ENCODE results near the gene PCSK7. TPM values are rescaled to one million over a fixed set of nuclear protein-coding genes. Genes with fewer than 3 reads are reported as not detected.

Gene PCSK7
- total RNA-seq, 5 donors from 2014 or later (not counting 1 experiment from before 2014, with no cell fraction given) = 300 to 368 (median 336) TPM

DNA sequence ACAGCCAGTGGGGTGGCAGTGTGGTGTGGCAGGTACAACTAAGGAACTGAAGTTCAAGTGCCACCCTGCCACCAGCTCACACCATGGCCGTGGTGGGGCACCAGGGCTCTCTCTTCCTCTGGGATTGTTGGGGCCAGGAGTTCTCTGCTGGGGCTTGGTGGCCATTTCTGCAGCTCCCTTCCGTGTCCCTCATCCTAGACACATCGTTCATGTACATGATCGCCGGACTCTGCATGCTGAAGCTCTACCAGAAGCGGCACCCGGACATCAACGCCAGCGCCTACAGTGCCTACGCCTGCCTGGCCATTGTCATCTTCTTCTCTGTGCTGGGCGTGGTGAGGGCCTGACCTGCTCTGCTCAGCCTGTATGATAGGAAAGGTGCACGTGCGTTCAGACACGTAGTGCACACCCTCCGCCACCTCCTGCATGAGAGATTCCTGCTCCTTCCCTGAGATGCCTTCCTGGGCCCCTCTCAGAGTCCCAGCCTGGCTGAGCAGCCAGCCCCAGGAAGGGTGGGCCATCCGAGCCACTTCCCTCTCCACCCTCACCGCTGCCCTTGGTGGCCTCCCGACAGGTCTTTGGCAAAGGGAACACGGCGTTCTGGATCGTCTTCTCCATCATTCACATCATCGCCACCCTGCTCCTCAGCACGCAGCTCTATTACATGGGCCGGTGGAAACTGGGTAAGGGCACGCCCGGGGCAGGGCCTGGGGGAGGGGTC, 40.0 kb downstream of the PCSK7 start:
- peaks cover 0 to 11% (median 7%) of the 10 kb centered on the region in 3 donors for H3K4me1 Mint-ChIP-seq
- Histone ChIP-seq H3K4me1 (ENCODE audit: control insufficient read depth in 1 of 2, extremely low read depth in 1 of 2, insufficient read depth in 2 of 2, low read length in 2 of 2) (peaks cover 0 to 8% of the 10 kb centered on the region in 2 experiments), H3K27ac (ENCODE audit: low read length) (no peak overlapping the region), H3K36me3 (ENCODE audit: control insufficient read depth in 2 of 2, extremely low read depth in 1 of 2, insufficient read depth in 1 of 2, low read length in 1 of 2) (peaks cover 7 to 35% of the 10 kb centered on the region in 2 donors), H3K4me3 (ENCODE audit: control insufficient read depth in 1 of 2, extremely low read depth in 1 of 2, low read length in 1 of 2) (no peak overlapping the region), H3K9me3 (no peaks in the 10 kb centered on the region), H3K27me3 (replicated peaks in 1 of 2; ENCODE audit: control insufficient read depth in 2 of 2, extremely low read depth in 1 of 2, insufficient read depth in 2 of 2, low read length in 1 of 2) (no peaks in the 10 kb centered on the region)
- POLR2A ChIA-PET = no interaction called here
- H3K27ac Mint-ChIP-seq = no peak overlapping the region
- peaks cover 20% of the 10 kb centered on the region for H3K36me3 Mint-ChIP-seq
- 98% methylated on average over 25 of the region's 26 CpGs for WGBS (ENCODE audit: insufficient coverage)
- H3K27me3 Mint-ChIP-seq = no peaks in the 10 kb centered on the region
- no peaks in the 10 kb centered on the region for H3K9me3 Mint-ChIP-seq
- H3K4me3 Mint-ChIP-seq = no peak overlapping the region
- CTCF ChIA-PET = no interaction called here
- ATAC-seq (replicated peaks in 1 of 4) = no peak
- DNase-seq = no peak

DNA sequence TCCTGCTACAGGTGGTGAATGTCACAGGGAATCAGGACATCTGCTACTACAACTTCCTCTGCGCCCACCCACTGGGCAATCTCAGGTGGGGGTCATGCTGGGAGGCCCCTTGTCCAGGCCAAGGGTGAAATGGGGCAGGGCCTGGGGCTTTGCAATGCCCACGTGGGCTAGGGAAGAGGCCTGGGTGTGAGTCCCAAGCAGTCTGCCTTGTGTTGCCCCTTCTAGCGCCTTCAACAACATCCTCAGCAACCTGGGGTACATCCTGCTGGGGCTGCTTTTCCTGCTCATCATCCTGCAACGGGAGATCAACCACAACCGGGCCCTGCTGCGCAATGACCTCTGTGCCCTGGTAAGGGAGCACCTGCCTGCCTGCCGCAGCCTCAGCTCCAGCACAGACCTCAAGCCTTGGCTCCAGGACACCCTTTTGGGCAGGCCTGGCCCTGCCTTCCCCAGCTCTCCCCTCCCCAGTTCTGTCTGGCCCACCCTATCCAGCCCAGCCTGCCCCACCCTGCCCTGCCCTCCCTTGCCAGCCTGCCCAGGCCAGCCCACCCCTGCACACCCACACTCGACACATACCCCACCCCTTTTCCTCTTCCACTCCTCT, 41.8 kb downstream of the PCSK7 start:
- ATAC-seq (replicated peaks in 1 of 4) (no peak), DNase-seq (no peak)
- Histone ChIP-seq H3K27ac (ENCODE audit: low read length) (no peak overlapping the region), H3K4me3 (ENCODE audit: control insufficient read depth in 1 of 2, extremely low read depth in 1 of 2, low read length in 1 of 2) (no peak overlapping the region), H3K9me3 (no peaks in the 10 kb centered on the region), H3K36me3 (ENCODE audit: control insufficient read depth in 2 of 2, extremely low read depth in 1 of 2, insufficient read depth in 1 of 2, low read length in 1 of 2) (peaks cover 3 to 35% of the 10 kb centered on the region in 2 donors), H3K4me1 (ENCODE audit: control insufficient read depth in 1 of 2, extremely low read depth in 1 of 2, insufficient read depth in 2 of 2, low read length in 2 of 2) (peaks cover 0 to 8% of the 10 kb centered on the region in 2 experiments), H3K27me3 (replicated peaks in 1 of 2; ENCODE audit: control insufficient read depth in 2 of 2, extremely low read depth in 1 of 2, insufficient read depth in 2 of 2, low read length in 1 of 2) (no peaks in the 10 kb centered on the region)
- peaks cover 0 to 8% (median 5%) of the 10 kb centered on the region in 3 donors for H3K4me1 Mint-ChIP-seq
- WGBS (ENCODE audit: insufficient coverage) = 85% methylated on average over 8 of the region's 8 CpGs
- H3K9me3 Mint-ChIP-seq = no peaks in the 10 kb centered on the region
- no peak overlapping the region for H3K4me3 Mint-ChIP-seq
- H3K27me3 Mint-ChIP-seq = no peaks in the 10 kb centered on the region
- POLR2A ChIA-PET = no interaction called here
- H3K27ac Mint-ChIP-seq = no peak overlapping the region
- peaks cover 15% of the 10 kb centered on the region for H3K36me3 Mint-ChIP-seq
- CTCF ChIA-PET = no interaction called here

DNA sequence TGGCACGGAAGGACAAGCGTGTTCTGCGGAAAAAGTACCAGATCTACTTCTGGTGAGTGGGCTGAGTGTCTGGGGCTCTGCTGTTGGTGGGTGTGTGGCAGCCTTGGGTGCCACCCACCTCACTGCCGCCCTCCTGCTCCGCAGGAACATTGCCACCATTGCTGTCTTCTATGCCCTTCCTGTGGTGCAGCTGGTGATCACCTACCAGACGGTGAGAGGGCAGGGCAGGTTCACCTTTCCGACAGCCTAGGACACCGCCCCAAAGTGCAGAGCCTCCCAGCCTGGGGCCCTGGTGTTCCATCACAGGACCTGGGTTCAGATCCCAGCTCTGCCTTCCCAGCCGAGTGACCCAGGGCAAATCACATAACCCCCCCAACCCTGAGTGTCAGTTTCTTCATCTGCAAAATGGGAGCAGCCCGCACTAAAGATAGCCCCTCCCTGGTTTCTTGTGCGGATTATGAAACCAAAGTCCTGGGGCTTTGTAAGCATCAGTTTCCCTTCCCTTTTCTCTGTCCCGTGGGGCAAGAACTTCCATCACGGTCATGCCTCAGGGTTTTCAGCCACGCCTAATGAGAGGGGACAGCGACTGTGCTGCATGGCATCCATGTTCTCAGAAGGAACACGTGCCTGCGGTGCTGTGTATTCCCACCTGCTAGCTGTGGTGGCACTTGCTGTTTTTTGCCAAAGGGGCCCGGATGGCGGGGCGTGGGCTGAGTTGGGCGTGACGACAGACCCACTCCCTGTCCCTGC, 42.5 kb downstream of the PCSK7 start:
- Histone ChIP-seq H3K4me1 (ENCODE audit: control insufficient read depth in 1 of 2, extremely low read depth in 1 of 2, insufficient read depth in 2 of 2, low read length in 2 of 2) (peaks cover 0 to 8% of the 10 kb centered on the region in 2 experiments), H3K9me3 (no peaks in the 10 kb centered on the region), H3K36me3 (ENCODE audit: control insufficient read depth in 2 of 2, extremely low read depth in 1 of 2, insufficient read depth in 1 of 2, low read length in 1 of 2) (peaks cover 3 to 35% of the 10 kb centered on the region in 2 donors), H3K27ac (ENCODE audit: low read length) (no peak overlapping the region), H3K27me3 (replicated peaks in 1 of 2; ENCODE audit: control insufficient read depth in 2 of 2, extremely low read depth in 1 of 2, insufficient read depth in 2 of 2, low read length in 1 of 2) (no peaks in the 10 kb centered on the region), H3K4me3 (ENCODE audit: control insufficient read depth in 1 of 2, extremely low read depth in 1 of 2, low read length in 1 of 2) (no peak overlapping the region)
- Mint-ChIP-seq H3K4me1 (peaks cover 0 to 7% (median 4%) of the 10 kb centered on the region in 3 donors), H3K9me3 (no peaks in the 10 kb centered on the region), H3K36me3 (peaks cover 14% of the 10 kb centered on the region), H3K27me3 (no peaks in the 10 kb centered on the region), H3K27ac (no peak overlapping the region), H3K4me3 (no peak overlapping the region)
- no peak for ATAC-seq (replicated peaks in 1 of 4)
- WGBS (ENCODE audit: insufficient coverage) = 93% methylated on average over 20 of the region's 22 CpGs
- CTCF ChIA-PET = interaction anchor here in 1 of 2 donors (0.6 kb wide), 1 partner anchor 41 kb away, joined by 3 read pairs; no protein-coding TSS in a partner anchor
- DNase-seq = peak in 1 of 35 experiments; percentile 49
- POLR2A ChIA-PET = no interaction called here

DNA sequence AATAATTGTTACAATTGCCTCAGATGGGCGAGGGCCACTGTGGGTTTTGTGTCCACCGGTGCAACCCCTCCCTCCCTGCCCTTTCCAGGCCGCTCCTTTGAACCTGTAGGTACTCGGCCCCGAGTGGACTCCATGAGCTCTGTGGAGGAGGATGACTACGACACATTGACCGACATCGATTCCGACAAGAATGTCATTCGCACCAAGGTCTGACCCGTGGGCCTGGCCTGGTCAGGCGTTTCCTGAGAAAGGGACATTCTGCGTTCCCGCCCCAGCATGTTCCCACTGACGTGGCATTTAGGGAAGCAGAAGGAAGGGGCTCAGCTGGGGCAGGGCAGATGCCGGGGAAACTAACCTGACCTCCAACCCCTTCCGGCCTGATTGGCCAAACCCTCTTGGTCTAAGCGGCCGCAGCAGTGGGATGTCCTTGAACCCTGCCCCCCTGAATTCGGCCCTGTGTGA, 43.2 kb downstream of the PCSK7 start:
- Mint-ChIP-seq H3K36me3 (peaks cover 21% of the 10 kb centered on the region), H3K27me3 (no peaks in the 10 kb centered on the region), H3K27ac (no peak overlapping the region), H3K9me3 (no peaks in the 10 kb centered on the region), H3K4me1 (peaks cover 0 to 7% (median 4%) of the 10 kb centered on the region in 3 donors), H3K4me3 (no peak overlapping the region)
- Histone ChIP-seq H3K4me1 (ENCODE audit: control insufficient read depth in 1 of 2, extremely low read depth in 1 of 2, insufficient read depth in 2 of 2, low read length in 2 of 2) (peaks cover 0 to 8% of the 10 kb centered on the region in 2 experiments), H3K27ac (ENCODE audit: low read length) (no peak overlapping the region), H3K27me3 (replicated peaks in 1 of 2; ENCODE audit: control insufficient read depth in 2 of 2, extremely low read depth in 1 of 2, insufficient read depth in 2 of 2, low read length in 1 of 2) (no peaks in the 10 kb centered on the region), H3K36me3 (ENCODE audit: control insufficient read depth in 2 of 2, extremely low read depth in 1 of 2, insufficient read depth in 1 of 2, low read length in 1 of 2) (peaks cover 3 to 41% of the 10 kb centered on the region in 2 donors), H3K9me3 (no peaks in the 10 kb centered on the region), H3K4me3 (ENCODE audit: control insufficient read depth in 1 of 2, extremely low read depth in 1 of 2, low read length in 1 of 2) (no peak overlapping the region)
- no peak for ATAC-seq (replicated peaks in 1 of 4)
- CTCF ChIA-PET = interaction anchor here in 1 of 2 donors (0.6 kb wide), 1 partner anchor 42 kb away, joined by 3 read pairs; no protein-coding TSS in a partner anchor
- POLR2A ChIA-PET = no interaction called here
- 86% methylated on average over 12 of the region's 20 CpGs for WGBS (ENCODE audit: insufficient coverage)
- no peak for DNase-seq

DNA sequence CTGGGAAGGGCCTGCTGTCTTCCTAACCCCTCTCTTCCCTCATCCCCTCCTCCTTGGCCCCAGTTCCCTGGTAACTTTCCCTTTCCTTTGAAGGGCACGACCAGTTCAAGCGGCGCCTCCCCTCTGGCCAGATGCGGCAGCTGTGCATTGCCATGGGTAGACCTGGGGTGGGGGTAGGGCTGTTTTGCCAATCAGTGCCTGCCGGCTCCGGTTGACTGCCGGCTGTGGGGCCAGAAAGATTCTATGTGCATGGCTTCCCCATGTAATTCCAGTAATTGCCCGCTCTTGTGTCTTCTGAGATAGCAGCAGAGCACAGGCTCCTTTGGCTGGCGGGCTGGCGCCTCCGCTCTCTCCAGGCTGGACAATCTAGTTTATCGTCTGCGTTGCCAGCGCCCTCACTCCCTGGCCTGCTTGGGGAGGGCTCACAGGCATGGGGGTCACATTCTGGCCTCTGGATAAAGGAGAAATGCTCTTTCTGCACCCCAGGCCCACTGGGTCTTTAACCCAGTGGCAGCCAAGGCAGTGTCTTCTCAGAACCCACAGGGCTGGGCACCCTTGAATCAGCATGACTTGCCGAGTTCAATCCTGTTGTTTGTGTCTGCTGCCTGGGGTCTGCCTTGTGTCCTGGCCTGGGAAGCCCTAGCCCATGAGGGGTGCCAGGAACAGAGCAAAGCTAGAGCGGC, 43.9 kb downstream of the PCSK7 start:
- ChIA-PET CTCF (no interaction called here), POLR2A (no interaction called here)
- H3K27me3 ChIP-seq (replicated peaks in 1 of 2; ENCODE audit: control insufficient read depth in 2 of 2, extremely low read depth in 1 of 2, insufficient read depth in 2 of 2, low read length in 1 of 2) = no peaks in the 10 kb centered on the region
- peaks cover 20% of the 10 kb centered on the region for H3K36me3 Mint-ChIP-seq
- H3K9me3 ChIP-seq = no peaks in the 10 kb centered on the region
- DNase-seq = no peak
- WGBS (ENCODE audit: insufficient coverage) = 96% methylated on average over 14 of the region's 16 CpGs
- H3K27ac ChIP-seq (ENCODE audit: low read length) = no peak overlapping the region
- no peak overlapping the region for H3K4me3 Mint-ChIP-seq
- H3K9me3 Mint-ChIP-seq = no peaks in the 10 kb centered on the region
- H3K4me1 ChIP-seq (ENCODE audit: control insufficient read depth in 1 of 2, extremely low read depth in 1 of 2, insufficient read depth in 2 of 2, low read length in 2 of 2) = peaks cover 0 to 8% of the 10 kb centered on the region in 2 experiments
- H3K27ac Mint-ChIP-seq = no peak overlapping the region
- no peaks in the 10 kb centered on the region for H3K27me3 Mint-ChIP-seq
- H3K4me3 ChIP-seq (ENCODE audit: control insufficient read depth in 1 of 2, extremely low read depth in 1 of 2, low read length in 1 of 2) = no peak overlapping the region
- H3K4me1 Mint-ChIP-seq = peaks cover 0 to 6% (median 4%) of the 10 kb centered on the region in 3 donors
- H3K36me3 ChIP-seq (ENCODE audit: control insufficient read depth in 2 of 2, extremely low read depth in 1 of 2, insufficient read depth in 1 of 2, low read length in 1 of 2) = peaks cover 3 to 42% of the 10 kb centered on the region in 2 donors
- ATAC-seq (replicated peaks in 1 of 4) = no peak

DNA sequence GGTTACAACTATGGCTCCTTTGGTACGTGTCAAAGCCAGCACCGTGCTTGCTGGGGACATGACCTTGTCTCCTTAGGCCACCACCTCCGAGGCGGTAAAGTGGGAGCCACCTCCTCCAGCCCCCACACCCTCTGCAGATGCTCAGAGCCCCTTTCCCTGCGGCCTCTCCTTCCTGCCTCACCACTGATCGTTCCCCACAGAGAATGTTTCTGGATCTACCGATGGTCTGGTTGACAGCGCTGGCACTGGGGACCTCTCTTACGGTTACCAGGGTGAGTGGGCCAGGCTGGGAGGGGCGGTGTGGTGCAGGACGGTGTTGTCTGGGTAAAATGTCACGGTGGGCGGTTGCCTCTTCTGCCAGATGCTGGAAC, 44.5 kb downstream of the PCSK7 start:
- no peaks in the 10 kb centered on the region for H3K27me3 Mint-ChIP-seq
- H3K4me1 ChIP-seq (ENCODE audit: control insufficient read depth in 1 of 2, extremely low read depth in 1 of 2, insufficient read depth in 2 of 2, low read length in 2 of 2) = peaks cover 0 to 5% of the 10 kb centered on the region in 2 experiments
- H3K27ac ChIP-seq (ENCODE audit: low read length) = no peak overlapping the region
- 96% methylated on average over 8 of the region's 13 CpGs for WGBS (ENCODE audit: insufficient coverage)
- no peak for DNase-seq
- no peaks in the 10 kb centered on the region for H3K9me3 Mint-ChIP-seq
- no peaks in the 10 kb centered on the region for H3K27me3 ChIP-seq (replicated peaks in 1 of 2; ENCODE audit: control insufficient read depth in 2 of 2, extremely low read depth in 1 of 2, insufficient read depth in 2 of 2, low read length in 1 of 2)
- ChIA-PET POLR2A (no interaction called here), CTCF (no interaction called here)
- peak overlapping the region in 1 of 2 donors; percentile 14 for H3K27ac Mint-ChIP-seq
- H3K4me1 Mint-ChIP-seq = peaks cover 0 to 4% (median 4%) of the 10 kb centered on the region in 3 donors
- H3K4me3 Mint-ChIP-seq = no peak overlapping the region
- no peak overlapping the region for H3K4me3 ChIP-seq (ENCODE audit: control insufficient read depth in 1 of 2, extremely low read depth in 1 of 2, low read length in 1 of 2)
- peaks cover 6 to 44% of the 10 kb centered on the region in 2 donors for H3K36me3 ChIP-seq (ENCODE audit: control insufficient read depth in 2 of 2, extremely low read depth in 1 of 2, insufficient read depth in 1 of 2, low read length in 1 of 2)
- no peak for ATAC-seq (replicated peaks in 1 of 4)
- peaks cover 19% of the 10 kb centered on the region for H3K36me3 Mint-ChIP-seq
- H3K9me3 ChIP-seq = no peaks in the 10 kb centered on the region
